Tibial nerve (tissue), 4 donors: ENCODE data around the gene DOC2B.

ENCODE experiments used
- EP300 ChIP-seq, 2 donors: sonication (generic); formaldehyde crosslinking; IDR thresholded peaks; one replicate each; pipeline ENCODE4 v1.6.1; 2017; ENCODE audit warnings: antibody characterized with exemption in 2 of 2, mild to moderate bottlenecking in 1 of 2
- TF ChIP-seq, protein P1 (sequence below), 5 experiments: fragments of 200-600 bp in 3 of 5; fragments of 450-650 bp in 2 of 5; sonication (generic) in 3 of 5; IDR thresholded peaks; one replicate each; pipeline ENCODE4 v1.5.1; 2016 to 2019; ENCODE audit warnings: antibody characterized with exemption in 5 of 5, mild to moderate bottlenecking in 3 of 5, moderate library complexity in 2 of 5

DNA sequence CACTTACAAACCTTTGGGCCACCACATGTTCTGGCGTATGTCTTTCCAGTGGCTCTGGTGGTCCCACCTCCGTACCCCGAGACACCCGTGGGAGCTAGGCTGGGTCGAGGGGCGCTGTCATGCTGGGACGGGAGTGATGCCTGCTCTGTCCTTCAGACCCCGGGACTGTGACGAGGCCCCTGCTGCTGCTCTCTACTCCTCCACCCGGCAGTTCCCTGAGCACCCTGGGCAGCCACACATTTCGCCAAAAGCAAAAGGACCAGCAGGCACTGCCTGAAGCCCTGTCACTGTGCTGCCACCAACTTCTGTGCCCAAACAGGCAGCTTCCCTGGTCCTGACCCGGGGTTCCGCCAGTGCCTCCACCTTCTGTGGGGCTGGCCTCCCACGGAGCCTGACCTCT, 15.5 kb downstream of the DOC2B start:
- TF ChIP-seq, protein P1, sequence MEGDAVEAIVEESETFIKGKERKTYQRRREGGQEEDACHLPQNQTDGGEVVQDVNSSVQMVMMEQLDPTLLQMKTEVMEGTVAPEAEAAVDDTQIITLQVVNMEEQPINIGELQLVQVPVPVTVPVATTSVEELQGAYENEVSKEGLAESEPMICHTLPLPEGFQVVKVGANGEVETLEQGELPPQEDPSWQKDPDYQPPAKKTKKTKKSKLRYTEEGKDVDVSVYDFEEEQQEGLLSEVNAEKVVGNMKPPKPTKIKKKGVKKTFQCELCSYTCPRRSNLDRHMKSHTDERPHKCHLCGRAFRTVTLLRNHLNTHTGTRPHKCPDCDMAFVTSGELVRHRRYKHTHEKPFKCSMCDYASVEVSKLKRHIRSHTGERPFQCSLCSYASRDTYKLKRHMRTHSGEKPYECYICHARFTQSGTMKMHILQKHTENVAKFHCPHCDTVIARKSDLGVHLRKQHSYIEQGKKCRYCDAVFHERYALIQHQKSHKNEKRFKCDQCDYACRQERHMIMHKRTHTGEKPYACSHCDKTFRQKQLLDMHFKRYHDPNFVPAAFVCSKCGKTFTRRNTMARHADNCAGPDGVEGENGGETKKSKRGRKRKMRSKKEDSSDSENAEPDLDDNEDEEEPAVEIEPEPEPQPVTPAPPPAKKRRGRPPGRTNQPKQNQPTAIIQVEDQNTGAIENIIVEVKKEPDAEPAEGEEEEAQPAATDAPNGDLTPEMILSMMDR (IDR thresholded peaks at IDR 0.05) = no peak
- no peak for TF ChIP-seq EP300 (IDR thresholded peaks at IDR 0.05)
